DOHH2 (cell line): ENCODE data around the gene SKAP2.

Source experiments
- EZH2phosphoT487 ChIP-seq: fragments of 200-600 bp; sonication (generic); IDR thresholded peaks from 2 replicates; pipeline ENCODE4 v1.6.1; 2017; ENCODE audit warnings: borderline replicate concordance, mild to moderate bottlenecking, antibody characterized with exemption, low read length, moderate library complexity, mixed read lengths
- TF ChIP-seq, protein P1 (sequence below): fragments of 200-600 bp; sonication (generic); IDR thresholded peaks from one replicate; pipeline ENCODE4 v1.5.1; 2014; ENCODE audit warnings: antibody characterized with exemption, mild to moderate bottlenecking, low read depth, low read length; ENCODE audit not compliant: poor library complexity, severe bottlenecking

DNA sequence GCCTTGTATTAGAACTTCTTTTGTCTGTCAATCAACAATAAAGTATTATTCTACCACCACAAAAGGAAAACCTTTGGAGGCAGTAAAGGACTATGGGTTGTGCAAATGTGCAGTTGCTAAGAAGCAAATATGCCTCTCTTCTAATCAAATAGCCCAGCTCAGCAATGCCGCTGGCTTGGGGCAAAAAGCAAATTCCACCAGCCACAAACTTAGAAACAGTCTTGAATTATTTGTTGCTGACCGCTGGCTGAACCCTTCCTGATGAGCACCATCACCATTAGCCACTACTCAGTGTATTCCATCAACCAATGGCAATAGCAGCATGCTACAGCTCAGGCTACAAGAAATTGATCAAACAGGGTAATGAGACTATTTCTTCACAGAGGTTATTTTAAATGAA, 51.0 kb downstream of the SKAP2 start:
- TF ChIP-seq, protein P1, sequence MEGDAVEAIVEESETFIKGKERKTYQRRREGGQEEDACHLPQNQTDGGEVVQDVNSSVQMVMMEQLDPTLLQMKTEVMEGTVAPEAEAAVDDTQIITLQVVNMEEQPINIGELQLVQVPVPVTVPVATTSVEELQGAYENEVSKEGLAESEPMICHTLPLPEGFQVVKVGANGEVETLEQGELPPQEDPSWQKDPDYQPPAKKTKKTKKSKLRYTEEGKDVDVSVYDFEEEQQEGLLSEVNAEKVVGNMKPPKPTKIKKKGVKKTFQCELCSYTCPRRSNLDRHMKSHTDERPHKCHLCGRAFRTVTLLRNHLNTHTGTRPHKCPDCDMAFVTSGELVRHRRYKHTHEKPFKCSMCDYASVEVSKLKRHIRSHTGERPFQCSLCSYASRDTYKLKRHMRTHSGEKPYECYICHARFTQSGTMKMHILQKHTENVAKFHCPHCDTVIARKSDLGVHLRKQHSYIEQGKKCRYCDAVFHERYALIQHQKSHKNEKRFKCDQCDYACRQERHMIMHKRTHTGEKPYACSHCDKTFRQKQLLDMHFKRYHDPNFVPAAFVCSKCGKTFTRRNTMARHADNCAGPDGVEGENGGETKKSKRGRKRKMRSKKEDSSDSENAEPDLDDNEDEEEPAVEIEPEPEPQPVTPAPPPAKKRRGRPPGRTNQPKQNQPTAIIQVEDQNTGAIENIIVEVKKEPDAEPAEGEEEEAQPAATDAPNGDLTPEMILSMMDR, result no peak
- TF ChIP-seq EZH2phosphoT487, result no peak
